Stomach (tissue), 4 donors: Measurements from ENCODE around the gene MCTP1.

Source experiments
- CTCF ChIP-seq, 7 experiments: fragments of 450-650 bp in 4 of 7; fragments of 200-600 bp in 3 of 7; sonication (generic) in 3 of 7; IDR thresholded peaks; one replicate each; pipeline ENCODE4 v1.5.1; 2016 to 2019; ENCODE audit warnings: antibody characterized with exemption in 7 of 7, control low read depth in 2 of 7, mild to moderate bottlenecking in 1 of 7
- POLR2A ChIP-seq, 4 donors: fragments of 450-650 bp; IDR thresholded peaks; one replicate each; pipeline ENCODE4 v1.6.1; 2016; ENCODE audit warnings: antibody characterized with exemption in 4 of 4, control low read depth in 2 of 4, mild to moderate bottlenecking in 1 of 4, moderate library complexity in 1 of 4
- POLR2AphosphoS5 ChIP-seq, 3 donors: sonication (generic); formaldehyde crosslinking; IDR thresholded peaks; one replicate each; pipeline ENCODE4 v1.6.1; 2016; ENCODE audit warnings: antibody characterized with exemption in 3 of 3

GRCh38 chr5:95044096-95044495 lies 240.8 kb downstream of the MCTP1 start:
- TF ChIP-seq CTCF (IDR thresholded peaks at IDR 0.05) (no peak), POLR2AphosphoS5 (IDR thresholded peaks at IDR 0.05) (no peak), POLR2A (IDR thresholded peaks at IDR 0.05) (no peak)
